ENCODE results near the gene RFK.
A peak's percentile ranks its signal among the peaks of the same experiment; 100 is the strongest.

The RFK gene

GRCh38 chr9:76412638-76413037, 18.4 kb upstream of the RFK start:
- DNase-seq: no peak

DNA sequence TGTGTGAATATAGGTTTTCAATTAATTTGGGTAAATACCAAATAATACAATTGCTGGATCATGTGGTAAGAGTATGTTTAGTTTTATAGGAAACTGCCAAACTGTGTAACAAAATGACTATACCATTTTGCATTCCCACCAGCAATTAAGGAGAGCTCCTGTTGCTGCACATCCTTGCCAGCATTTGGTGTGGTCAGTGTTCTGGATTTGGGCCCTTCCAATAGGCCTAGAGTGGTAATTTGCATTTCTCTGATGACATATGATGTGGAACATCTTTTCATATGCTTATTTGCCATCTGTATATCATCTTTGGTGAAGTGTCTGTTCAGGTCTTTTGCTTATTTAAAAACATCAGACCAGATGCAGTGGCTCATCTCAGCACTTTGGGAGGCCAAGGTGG, 11.6 kb upstream of the RFK start:
- DNase-seq: no peak

DNA sequence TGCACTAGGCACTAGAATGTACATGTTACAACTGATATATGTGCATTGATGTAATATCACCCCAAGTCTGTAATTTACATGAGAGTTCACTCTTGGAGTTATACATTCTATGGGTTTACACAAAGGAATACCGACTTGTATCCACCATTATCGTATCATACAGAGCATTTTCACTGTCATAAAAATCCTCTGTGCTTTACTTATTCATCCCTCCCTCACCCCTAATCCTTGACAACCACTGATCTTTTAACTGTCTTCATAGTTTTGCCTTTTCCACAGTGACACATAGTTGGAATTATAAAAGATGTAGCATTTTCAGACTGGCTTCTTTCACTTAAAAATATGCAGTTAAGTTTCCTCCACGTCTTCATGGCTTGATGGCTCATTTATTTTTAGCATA, 11.1 kb upstream of the RFK start:
- DNase-seq: no peak

- no peak for DNase-seq
Measured at GRCh38 chr9:76404401-76404800, 10.2 kb upstream of the RFK start.

DNA sequence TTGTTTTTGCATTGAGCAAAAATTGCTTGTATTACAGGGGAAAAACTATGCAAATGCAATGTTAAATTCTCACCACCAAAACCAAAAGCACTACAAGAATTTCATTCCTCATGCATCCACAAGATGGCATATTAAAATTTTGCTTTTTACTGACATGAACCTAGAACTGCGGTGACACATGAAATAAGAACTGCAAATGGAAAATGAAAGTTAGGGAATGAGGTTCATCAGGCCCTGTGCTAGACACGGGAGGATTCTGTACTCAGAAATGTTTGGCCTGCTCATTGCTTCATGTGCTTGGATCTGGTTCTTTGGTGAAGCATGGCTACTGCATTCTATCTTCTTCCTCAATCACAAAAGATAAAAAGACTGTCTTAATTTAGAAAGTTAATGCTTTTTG, 9.1 kb upstream of the RFK start:
- DNase-seq: peak; percentile 85

- peak; percentile 23 for DNase-seq
Measured at GRCh38 chr9:76401580-76402354, 7.5 kb upstream of the RFK start.

DNA sequence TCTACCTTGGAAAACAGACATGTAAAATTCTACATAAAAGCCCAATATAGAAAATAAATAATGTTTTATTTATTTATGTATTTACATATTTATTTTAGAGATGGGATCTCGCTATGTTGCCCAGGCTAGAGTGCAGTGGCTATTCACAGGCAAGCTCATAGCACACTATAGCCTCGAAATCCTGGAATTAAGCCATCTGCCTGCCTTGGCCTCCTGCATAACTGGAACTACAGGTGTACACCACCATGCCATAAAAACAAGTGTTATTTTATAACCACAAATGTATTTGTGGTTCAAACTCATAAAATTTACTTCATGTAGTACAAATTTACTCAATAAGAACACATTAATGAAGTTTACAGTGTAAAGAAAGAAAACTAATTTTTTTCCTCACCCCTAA, 7.0 kb upstream of the RFK start:
- no peak for DNase-seq

- DNase-seq: no peak
Measured at GRCh38 chr9:76400534-76401096, 6.4 kb upstream of the RFK start.

DNA sequence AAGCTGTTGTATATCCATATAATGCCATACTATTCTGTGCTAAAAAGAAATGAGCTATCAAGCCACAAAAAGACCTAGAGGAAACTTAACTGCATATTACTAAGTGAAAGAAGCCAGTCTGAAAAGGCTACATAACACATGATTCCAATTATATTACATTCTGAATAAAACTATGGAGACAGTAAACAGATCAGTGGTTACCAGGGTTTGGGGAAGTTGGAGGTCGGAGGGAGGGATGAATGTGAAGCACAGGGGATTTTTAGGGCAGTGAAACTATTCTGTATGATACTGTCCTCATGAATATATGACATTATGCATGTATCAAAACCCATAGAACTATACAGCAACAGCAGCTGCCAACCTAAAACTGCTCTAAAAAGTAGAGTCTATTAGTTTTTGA, 5.6 kb upstream of the RFK start:
- DNase-seq: peak; percentile 17

- DNase-seq: no peak
Measured at GRCh38 chr9:76396597-76396996, 2.4 kb upstream of the RFK start.

- DNase-seq: no peak
Measured at GRCh38 chr9:76396144-76396543, 1.9 kb upstream of the RFK start.

GRCh38 chr9:76395381-76395780, 1.2 kb upstream of the RFK start:
- no peak for DNase-seq

- no peak for DNase-seq
Measured at GRCh38 chr9:76394960-76395252, 680 bp upstream of the RFK start.

GRCh38 chr9:76390656-76391055, 3.6 kb downstream of the RFK start:
- no peak for DNase-seq

- DNase-seq: no peak
Measured at GRCh38 chr9:76379494-76379893, 14.7 kb downstream of the RFK start.

DNA sequence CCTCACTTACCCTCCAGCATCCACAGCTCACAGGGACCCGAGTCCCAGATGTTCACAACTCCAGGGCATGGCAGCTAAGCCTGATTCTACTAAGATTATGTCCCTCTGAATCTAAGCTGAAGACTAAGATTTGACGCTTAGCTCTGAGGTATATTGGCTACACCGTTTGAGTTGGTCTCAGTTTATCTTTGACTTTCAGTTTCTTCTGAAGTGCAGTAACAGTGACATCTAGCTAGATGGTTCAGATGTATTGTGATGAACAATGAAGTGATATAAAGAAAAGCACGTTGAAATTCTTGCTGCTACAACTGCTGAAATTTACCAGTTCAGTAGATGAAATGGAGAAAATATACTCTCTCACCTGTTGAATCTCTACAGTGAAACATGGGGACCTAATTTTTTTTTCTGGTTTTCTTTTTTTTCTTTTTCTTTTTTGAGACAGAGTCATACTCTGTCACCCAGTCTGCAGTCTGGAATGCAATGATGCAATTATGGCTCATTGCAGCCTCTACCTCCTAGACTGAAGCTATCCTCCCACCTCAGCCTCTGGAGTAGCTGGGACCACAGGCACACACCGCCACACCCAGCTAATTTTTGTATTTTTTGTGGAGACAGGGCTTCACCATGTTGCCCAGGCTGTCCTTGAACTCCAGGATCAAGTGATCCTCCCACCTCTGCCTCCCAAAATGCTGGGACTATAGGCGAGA, 15.7 kb downstream of the RFK start:
- no peak for DNase-seq

GRCh38 chr9:76377791-76378190, 16.4 kb downstream of the RFK start:
- DNase-seq: no peak

DNA sequence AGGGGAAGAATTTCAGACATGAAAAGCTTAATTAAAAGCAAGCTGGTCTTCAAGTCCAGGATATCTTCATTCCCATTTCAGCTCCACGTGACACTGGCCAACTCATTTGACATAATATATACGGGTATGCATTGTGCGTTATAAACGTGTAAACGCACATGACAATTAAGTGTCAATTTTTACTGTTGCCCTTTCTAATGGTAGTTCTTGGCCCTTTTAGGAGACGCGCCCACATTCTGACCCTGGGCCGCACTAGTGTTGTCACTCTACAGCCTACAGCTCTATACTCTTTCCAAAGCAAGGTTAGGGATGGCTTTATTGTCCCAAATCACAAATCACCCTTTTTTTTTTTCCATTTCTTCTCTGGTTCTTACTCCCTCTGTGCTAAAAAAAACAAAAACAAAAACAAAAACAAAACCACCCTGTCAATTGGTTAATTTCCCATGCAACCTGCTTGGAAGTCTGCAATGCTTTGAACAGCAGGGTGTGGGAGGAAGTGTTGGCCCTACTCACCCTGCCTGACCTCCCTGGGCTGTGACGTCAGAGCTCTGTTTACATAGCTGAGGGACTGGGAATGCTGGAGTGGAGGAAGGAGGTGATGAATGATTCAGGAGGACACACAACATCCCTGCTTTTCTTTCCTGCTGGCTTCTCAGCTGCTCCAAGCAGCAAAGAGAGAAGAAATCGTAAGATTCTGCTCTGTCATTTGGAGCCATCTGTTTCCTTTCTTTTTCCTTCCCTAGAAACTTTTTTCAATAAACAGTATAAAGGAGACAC, 19.3 kb downstream of the RFK start:
- DNase-seq: peak; percentile 91

DNA sequence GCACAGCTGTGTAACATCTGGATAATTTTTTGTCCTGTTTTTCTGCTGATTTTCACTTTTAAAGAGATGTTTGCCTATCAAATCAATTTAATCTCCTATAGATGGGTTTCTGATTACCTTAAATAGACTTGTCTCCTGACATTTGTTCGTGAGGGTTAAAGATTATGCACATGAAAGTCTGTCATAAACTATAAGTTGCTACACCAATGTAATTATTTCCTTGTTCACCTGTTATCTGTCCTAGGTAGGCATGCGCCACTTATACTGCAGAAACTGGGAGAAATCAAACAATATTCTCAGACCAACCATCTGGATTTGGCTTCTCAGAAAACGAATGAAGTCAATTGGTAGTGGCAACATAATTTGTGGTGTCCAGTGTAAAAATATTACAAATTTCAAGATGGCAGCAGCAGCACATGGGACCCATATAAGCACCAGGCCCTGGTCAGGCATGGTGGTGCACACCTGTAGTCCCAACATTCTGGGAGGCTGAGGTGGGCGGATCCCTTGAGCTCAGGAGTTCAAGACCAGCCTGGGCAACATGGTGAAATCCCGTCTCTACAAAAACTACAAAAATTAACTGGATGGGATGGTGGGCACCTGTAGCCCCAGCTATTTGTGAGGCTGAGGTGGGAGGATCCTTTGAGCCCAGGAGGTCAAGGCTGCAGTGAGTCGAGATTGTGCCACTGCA, 20.3 kb downstream of the RFK start:
- no peak for DNase-seq

- peak; percentile 66 for DNase-seq
Measured at GRCh38 chr9:76373173-76373783, 20.9 kb downstream of the RFK start.

DNA sequence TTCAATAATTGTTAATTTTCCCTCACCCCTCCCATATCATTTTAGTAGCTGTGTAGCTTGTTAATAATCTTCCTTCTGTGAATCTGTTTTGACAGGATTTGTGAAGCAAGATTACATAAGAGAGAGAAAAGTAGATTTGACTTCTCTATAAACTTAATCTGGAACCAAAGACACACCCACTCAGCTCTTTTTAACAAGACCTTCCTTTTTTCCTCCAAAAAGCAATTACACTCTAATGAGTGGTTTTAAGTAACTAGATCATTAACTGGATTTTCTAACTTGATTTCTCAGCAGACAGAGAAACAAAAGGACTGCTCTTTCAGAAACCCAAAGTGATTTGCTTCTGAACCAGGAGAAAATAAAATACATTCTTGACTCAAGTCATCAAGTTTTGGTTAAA, 21.9 kb downstream of the RFK start:
- no peak for DNase-seq

- DNase-seq: peak; percentile 85
Measured at GRCh38 chr9:76371901-76372300, 22.3 kb downstream of the RFK start.

All from fibroblast of skin of abdomen (primary cell).